HG02884 (cell line): Measurements from ENCODE around the gene BTBD2.
"Not testable (repeated sequence)": the region's sequence is repeated elsewhere in the genome, so short reads cannot be mapped to it uniquely, and the experiment has no call there.

ENCODE experiments used
- ATAC-seq: cut with Tn5 transposase; IDR thresholded peaks from one replicate; pipeline ENCODE4 v1.9.1; 2021; ENCODE audit warnings: mild to moderate bottlenecking, moderate library complexity; ENCODE audit not compliant: unreplicated experiment

The BTBD2 gene

DNA sequence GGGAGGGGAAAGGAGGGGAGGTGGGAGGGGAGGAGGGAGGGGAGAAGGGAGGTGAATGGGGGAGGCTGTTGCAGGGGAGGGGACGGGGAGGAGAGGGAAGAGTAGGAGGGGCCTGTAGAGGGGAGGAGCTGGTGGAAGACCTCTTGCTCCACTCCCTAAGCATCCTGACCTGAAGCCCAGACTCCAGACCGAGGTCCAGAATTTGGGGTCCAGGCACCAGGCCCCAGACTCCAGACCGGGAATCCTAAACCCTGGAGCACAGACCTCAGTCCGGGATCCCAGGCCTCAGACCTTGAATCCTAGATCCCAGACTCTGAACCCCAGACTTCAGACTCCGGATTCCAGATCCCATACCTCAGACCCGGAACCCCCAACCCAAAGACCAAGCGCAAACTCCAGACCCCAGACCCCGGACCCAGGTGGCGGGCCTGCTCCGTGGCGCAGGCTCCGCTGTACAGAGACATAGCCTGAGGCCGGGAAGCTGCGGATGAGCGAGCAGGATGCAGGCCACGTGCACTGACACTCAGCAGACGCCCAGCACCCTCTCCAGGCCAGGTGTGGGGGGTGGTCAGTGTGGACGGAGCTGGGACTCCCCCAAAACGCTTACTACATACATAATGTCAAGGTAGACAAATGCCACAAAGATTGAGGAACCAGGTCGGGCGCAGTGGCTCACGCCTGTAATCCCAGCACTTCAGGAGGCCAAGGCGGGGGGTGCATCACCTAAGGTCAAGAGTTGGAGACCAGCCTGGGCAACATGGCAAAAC lies 710 bp upstream of the BTBD2 start:
- ATAC-seq, result no peak

GRCh38 chr19:2014731-2015607 lies 545 bp downstream of the BTBD2 start:
- ATAC-seq, result no peak

DNA sequence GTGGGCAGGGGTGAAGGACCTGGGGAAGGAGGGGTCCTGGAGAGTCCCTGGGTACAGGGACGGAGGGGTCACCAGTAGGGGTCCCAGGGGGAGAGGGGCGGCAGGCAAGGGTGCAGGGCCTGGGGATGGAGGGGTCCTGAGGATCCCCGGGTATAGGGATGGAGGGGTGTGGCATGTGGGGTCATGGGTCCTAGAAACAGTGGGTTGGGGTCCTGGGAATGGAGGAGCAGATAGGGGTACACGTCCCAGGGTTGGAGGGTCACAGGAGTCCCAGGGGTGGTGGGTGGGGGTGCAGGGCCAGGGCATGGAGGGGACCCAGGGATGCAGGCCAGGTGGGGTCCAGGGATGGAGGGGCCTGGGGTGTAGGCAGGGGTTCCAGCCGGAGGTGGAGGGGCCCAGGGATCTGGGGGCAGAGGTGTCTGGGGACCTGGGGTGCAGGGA lies 1.4 kb downstream of the BTBD2 start:
- ATAC-seq, result no peak

DNA sequence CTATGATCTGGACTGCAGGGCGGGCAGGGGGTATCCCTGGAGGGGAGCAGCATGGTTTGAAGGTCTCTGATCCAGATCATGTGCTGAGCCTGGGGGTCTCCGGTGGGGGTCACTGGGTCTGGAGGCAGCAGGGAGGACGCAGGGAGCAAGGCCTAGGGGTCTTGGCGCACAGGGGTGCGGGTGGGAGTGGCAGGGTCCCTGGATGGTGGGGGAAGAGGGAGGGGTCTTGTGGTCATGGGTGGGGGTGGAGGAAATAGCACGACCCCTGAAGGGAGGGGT lies 1.9 kb downstream of the BTBD2 start:
- ATAC-seq, result no peak

- ATAC-seq, result no peak
Measured at GRCh38 chr19:2012941-2013682, 2.4 kb downstream of the BTBD2 start.

DNA sequence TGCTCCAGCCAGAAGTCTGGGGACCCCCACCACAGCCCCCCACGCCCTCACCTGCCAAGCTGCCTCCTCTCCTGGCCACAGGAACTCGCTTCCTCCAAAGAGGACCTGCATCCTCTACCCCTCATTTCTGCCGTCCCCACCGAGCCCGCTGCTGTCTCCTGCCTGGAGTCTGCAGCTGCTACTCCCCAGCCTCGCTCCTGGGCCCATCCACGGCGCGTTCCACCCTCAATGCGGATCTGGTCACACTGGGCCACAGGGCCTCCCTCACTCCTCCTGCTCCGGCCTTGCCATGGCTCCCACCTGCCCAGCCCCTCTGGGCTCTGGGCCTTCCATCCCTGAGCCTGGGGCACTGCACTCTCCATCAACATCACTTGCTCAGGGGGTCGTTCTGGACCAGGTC lies 4.3 kb downstream of the BTBD2 start:
- no peak for ATAC-seq

DNA sequence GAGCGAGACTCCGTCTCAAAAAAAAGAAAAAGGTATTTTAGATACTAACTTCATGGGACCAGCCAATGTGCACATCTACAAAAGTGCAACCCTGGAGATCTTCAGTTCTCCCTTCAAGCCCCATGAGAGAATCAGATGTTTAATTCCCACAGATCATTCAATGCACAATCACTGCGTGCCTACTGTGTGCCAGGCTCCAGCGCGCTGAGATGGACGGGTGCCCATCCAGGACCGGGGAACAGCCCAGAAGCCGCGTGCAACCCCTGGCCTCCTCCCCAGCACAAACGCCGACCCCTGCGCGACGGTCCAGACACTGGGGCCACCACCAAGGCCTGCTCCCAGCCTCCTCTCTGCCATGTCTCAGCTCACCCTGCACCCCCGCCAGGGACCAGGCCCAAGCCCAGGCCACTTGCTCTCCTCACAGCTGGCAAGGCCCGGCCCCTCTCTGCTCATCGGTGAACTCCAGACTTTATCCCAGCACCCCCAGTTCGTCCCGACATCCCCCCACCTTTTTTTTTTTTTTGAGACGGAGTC lies 5.3 kb downstream of the BTBD2 start:
- no peak for ATAC-seq

DNA sequence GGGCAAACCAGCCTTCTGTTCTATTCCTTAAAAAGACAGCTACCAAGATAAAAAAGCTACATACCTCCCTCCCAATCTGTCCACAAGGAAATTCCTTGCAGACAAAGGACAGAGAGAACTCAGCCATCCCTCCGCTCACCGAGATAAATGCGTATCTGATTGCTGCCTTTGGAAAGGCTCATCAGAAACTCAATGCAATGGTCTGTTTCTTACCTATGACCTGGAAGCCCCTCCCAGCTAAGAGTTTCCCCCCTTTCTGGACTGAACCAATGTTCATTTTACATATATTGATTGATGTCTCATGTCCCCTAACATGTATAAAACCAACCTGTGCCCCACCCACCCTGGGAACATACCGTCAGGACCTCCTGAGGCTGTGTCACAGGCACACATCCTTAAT lies 11.6 kb downstream of the BTBD2 start:
- no peak for ATAC-seq

GRCh38 chr19:1999856-2000515 lies 15.5 kb downstream of the BTBD2 start:
- ATAC-seq, result no peak

DNA sequence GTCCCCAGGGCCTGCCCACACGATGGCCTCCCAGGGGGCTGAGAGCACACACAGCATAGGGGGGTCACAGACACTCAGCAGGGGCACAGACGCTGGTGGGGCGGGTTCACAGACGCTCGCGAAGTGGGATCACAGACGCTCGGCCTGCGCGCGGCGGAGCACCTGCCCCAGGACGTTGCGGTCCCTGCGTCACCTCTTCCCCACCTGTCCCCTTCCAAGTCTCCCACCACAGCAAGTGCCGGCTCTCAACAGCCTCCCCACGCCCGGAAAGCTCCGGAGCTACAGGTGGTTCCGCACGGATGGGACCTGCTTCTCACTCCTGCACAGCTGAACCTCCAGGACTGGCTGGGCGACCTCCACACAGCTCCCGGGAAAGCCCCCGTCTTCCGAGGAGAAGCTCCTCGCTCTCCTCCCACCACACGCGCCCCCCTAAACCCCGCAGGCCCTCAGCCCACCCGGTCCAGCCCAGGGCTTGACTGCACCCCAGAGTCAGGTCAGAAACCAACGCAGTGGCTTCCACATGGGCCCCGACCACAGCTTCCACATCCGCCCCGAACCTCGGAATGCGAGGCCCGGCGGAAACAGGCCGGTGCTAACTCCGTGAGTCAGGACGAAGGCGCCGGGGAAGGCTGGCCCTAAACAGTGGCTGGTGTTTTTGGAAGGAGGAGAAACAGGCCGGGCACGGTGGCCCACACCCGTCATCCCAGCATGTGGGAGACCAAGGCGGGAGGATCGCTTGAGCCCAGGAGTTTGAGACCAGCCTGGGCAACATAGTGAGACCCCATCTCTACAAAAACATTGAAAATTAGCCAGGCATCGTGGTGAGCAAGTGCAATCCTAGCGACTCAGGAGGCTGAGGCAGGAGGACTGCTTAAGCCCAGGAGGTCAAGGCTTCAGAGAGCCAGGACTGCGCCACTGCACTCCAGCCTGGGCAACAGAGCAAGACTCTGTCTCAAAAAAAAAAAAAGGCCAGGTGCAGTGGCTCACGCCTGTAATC lies 16.5 kb downstream of the BTBD2 start:
- no peak for ATAC-seq

DNA sequence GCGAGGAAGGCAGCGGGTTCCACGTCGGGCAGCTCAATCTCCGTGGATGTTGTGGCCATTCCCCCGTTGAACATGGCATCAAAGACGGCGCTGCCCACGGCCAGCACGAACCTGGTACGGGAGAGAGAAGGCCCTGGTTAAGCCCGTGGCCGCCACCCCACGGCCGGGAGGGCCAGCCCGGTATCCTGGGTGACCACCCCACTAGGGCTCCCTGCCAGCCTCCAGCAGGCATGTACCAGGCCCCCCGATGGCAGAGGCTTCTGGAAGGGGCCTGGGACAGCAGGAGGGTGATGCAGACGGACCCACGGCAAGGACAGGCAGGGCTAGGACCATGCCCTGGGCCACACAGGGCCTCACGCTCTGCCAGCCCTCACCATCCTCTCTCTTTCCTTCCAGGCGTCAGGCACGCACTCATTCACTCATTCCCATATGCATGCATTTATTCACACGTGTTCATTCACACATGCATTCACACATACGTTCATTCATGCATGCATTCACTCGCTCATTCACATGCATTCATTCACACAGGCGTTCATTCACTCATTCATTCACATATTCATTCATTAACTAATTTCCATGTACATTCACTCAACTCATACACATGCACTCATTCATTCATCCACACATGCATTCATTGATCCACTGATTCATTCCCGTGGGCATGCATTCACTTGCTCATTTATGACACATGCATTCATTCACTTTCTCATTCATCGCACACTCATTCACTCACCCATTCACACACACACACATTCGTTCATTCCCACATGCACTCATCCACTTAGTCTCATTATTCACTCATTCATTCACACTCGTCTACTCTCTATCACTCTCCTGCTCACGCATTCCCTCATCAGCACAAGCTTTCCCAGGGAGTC lies 17.9 kb downstream of the BTBD2 start:
- ATAC-seq, result no peak

GRCh38 chr19:1992759-1993260 lies 22.7 kb downstream of the BTBD2 start:
- no peak for ATAC-seq

- no peak for ATAC-seq
Measured at GRCh38 chr19:1991018-1991913, 24.2 kb downstream of the BTBD2 start.

DNA sequence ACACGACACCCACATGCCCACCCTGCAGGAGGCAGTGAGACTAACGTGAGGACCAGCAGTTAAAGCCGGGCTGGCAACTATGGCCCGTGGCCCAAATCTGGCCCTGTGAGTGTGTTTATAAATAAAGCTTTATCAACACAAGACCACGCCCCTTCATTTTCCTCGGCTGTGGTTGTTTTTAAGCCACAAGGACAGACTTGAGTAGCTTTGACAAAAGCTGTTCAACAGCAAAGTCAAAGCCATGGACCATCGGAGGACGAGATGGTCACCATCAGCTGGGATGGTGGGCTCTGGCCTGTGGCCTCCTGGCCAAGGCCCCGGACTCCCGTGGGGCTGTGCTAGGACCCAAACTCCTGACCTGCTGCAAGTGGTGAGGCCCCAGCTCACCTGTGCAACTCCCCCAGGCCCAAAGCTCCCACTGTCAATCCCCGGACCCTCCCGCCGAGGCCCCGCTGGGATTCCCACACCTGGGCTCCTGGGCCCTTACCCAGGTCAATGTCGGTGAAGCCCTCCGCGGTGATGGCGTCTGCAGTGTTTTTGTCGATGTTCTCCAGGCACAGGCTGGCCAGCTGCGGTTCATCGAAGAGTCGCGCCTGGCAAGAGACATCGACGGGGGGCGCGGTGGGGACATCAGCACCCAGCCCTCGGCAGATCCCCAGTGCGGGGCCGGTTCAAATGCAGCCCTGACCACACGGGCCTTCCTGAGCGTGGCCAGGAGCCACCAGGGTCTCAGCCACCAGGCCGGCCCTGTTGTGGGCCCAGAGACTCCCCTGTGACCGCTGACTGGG lies 25.1 kb downstream of the BTBD2 start:
- ATAC-seq, result no peak

DNA sequence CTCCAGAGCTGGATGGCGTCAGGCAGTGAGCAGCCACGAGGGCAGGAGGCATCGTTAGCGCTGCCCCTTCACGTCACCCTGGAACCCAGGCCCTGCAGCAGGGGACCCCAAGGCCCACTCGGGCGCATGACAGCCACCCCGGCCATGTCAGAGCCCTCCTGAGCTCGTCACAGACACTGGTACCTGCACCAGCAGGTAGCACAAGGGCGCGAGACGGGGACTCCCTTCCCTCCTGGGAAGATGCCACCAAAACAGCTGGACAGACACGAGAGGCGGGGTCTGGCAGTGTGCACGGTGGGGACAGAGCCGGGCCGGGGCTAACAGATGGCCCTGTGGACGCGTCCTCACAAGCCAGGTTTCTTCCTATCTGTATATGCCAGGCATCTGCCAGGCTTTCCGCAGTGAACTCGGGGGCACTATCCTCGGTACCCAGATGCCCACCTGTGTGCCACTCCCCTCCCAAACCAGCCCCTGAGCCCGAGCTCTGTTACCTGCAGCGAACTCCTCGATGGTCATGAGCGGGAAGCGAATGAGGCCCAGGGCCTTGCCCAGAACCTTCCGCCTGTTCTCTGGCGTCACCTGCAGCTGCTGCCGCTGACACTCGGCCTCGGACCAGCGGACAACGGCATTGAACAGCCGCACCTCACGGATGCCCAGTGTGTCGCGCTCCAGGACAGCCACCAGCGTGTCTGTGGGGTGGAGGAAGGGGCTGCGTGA lies 25.8 kb downstream of the BTBD2 start:
- ATAC-seq, result no peak

DNA sequence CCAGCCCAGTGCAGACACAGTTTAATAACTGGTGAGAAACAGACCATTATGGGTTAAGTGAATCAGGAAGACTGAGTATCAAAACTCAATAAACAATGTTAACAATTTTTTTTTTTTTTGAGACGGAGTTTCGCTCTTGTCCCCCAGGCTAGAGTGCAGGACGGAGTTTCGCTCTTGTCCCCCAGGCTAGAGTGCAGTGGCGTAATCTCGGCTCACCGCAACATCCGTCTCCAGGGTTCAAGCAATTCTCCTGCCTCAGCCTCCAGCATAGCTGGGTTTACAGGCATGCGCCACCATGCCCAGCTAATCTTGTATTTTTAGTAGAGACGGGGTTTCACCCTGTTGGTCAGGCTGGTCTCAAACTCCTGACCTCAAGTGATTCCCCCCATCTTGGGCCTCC lies 27.1 kb downstream of the BTBD2 start:
- ATAC-seq, result not testable (repeated sequence)
